ENCODE measurements around the gene RAD18.

GRCh38 chr3:8980756-8981257, 17.5 kb upstream of the RAD18 start:
- TF ChIP-seq CTCF (IDR thresholded peaks at IDR 0.05): no peak
- no peak for TF ChIP-seq POLR2A (IDR thresholded peaks at IDR 0.05)
